ENCODE results near the gene LMOD1. TPM values are rescaled to one million over a fixed set of nuclear protein-coding genes. Genes with fewer than 3 reads are reported as not detected.

The LMOD1 gene
- total and polyA plus RNA-seq, 2 of the 8 experiments (the other 6 are each of a cell fraction or from before 2014, with no cell fraction given), result 0.77 to 1.4 TPM

GRCh38 chr1:201982623-201983379 lies 36.5 kb upstream of the LMOD1 start, which contains the start of gene RNPEP (continued):
- TF ChIP-seq CHD7 (IDR thresholded peaks at IDR 0.05; ENCODE audit: insufficient replicate concordance, low read length), result no peak
- TF ChIP-seq NRF1 (IDR thresholded peaks at IDR 0.05; ENCODE audit: low read depth, low read length), result no peak
- no peak for TF ChIP-seq EZH2 (IDR thresholded peaks at IDR 0.05; ENCODE audit: low read depth, low read length, severe bottlenecking)
- no peak for TF ChIP-seq ATF2 (IDR thresholded peaks at IDR 0.05; ENCODE audit: low read length)
- TF ChIP-seq CTBP2 (IDR thresholded peaks at IDR 0.05; ENCODE audit: borderline replicate concordance, insufficient read depth, insufficient read length, low read length), result no peak
- TF ChIP-seq USF2 (IDR thresholded peaks at IDR 0.05; ENCODE audit: low read length), result no peak
- no peak for TF ChIP-seq TEAD4 (IDR thresholded peaks at IDR 0.05; ENCODE audit: low read depth, low read length)
